HUDEP-2 (cell line): ENCODE data around the gene ASCC1.

Experiments
- DNase-seq, 76 experiments: peaks; one replicate each; lab custom pipeline; 2025; ENCODE audit not compliant: unreplicated experiment in 76 of 76; lab: John Stamatoyannopoulos, UW

The ASCC1 gene

DNA sequence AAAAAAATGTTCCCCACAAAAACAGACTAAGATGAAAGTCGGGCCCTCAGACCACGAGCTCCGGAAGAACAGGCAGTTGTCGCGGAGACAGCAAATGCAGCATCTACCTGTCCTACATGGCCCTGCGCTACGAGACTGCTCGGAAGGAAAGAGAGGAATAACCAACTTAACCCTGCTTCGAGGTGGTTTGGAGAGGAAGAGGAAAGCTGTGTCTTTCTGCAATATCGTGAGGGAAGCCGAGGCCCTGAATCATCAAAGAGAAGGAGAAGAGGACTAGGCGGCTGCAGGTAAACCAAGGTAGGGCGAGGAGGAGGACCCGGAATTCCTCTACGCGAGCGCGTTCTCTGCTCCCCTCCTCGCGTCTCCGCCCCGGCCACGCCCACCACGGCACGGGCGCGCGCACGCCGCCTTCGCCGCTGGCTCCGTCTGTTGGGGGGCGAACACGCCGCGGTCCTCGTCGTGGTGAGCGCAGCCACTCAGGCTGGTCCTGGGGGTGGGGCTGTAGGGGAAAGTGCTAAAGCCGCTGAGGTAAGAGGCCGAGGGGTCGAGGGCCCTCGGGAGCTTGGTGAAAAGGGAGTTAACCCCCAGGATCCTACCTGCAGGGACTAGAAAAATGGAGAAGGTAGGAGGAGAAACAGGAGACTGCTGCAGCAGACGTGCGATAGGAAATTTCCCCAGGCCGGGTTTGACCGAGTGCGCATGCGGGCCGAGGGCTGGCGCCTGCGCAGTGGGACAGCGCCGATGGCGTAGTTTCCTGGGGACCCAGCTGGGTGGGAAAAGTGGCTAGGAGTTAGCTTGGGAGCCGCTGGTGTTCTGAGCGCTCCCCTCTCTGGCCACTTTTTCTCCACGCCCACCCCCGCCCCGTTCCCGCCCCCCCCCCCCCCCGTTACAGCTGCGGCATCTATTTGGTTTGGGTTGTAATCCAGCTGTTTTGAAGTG lies at the start of gene ASCC1, which contains the start of gene ANAPC16:
ASCC1 (minus strand) TSS at position 666 of the 939 bp plus-strand sequence. CDS start 2,978 bp downstream, outside the sequence.
ANAPC16 (plus strand) TSS at position 402 of the 939 bp plus-strand sequence. CDS start 7,903 bp downstream, outside the sequence.
- DNase-seq, result peak in 74 of 76 experiments; percentile 51 to 96 (median 85)

DNA sequence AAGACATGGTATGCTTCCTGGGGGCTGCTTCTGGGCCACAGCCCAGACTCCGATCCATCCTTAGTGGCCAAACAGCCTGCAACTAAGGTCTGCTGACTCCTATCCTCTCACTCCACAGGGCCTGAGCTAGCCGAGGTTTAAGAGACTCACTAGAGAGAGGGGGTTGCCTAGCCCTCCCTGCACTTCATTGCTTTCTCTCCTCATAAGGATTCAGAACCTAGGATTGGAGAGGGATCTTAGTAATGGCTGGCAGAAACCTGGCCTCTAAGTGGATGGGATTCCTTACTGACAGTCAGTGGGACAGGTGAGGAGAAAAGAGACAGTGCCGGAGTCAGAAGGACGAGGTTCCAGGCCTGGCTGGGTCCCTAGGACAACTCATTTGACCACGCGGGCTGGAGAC lies 49.4 kb upstream of the ASCC1 start:
- DNase-seq, result no peak

GRCh38 chr10:72264536-72264935 lies 48.5 kb upstream of the ASCC1 start:
- no peak for DNase-seq

GRCh38 chr10:72263613-72264241 lies 47.7 kb upstream of the ASCC1 start:
- peak in 1 of 76 experiments; percentile 26 for DNase-seq

- no peak for DNase-seq
Measured at GRCh38 chr10:72261784-72262404, 45.8 kb upstream of the ASCC1 start.

DNA sequence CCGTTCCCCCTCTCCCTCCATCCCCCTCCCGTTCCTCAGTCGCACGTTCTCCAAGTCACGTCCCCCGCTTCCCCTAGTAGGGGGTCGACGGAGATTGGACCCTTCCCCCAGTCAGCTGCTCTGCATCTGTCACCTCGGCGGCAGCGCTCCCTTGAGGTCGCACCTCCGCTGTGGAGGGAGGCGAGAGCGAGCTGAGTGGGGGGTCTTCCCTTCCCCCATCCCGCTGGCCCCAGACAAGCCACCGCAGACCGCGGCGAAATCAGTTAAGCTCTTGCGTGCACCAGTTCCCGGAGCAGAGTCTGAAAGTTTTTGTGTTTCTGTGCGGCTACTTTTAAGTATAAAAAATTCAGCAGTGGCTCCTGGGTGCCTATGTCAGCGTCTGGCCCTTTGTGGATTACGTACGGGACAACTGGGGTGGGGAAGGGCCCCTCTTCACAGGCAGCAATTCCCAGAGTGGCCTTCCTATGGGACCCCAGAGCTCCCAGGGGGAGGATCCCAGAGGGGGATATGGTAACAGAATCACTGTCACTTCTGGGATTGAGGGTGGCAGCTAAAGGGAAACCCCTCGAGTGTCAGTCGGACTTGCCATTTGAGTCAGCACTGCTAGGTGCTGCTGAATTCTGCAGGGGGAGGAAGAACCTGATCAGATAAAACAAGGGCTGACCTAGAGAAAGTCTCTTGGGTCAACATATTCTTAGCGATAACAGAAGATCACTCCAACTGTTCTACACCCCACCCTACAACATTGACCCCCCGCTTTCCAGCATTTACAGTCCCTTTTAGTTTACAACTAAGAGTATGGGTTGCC lies 45.1 kb upstream of the ASCC1 start:
- DNase-seq, result peak in 32 of 76 experiments; percentile 7 to 76 (median 45)

DNA sequence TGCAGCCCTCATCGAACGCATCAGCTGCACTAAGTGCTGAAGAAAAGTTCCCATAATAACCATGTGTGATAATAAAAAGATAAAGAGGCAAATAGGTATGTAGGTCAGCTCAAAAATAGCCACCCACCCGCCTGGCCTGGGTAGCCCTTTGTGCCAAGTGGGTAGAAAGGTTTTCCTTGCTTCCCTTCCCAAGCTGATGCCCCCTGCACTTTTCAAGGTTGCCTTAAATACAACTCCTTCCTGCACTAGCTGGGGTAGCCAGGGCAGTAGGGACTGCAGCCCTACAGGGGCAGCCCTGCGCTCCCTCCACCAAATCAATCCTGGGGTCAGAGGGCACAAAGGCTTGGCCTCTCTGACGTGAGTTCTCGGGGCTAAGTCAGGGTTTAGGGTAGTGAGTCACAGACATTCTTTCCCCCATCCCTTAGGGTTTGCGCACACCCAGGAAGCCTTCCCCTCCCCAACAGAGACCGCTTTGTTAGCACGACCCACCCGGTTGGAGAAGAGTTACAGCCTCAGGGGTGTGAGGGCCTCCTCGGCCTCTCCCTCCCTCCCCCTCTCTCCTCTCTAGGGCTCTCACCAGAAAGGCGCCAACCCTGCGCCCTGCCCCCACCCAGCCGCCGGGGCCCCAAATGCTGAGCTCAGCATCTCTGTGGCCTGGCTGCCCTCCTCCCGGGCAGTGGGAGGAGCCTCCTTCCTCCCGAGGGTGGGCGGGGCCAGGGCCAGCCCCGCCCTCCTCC lies 44.3 kb upstream of the ASCC1 start:
- peak in 74 of 76 experiments; percentile 23 to 90 (median 76) for DNase-seq

DNA sequence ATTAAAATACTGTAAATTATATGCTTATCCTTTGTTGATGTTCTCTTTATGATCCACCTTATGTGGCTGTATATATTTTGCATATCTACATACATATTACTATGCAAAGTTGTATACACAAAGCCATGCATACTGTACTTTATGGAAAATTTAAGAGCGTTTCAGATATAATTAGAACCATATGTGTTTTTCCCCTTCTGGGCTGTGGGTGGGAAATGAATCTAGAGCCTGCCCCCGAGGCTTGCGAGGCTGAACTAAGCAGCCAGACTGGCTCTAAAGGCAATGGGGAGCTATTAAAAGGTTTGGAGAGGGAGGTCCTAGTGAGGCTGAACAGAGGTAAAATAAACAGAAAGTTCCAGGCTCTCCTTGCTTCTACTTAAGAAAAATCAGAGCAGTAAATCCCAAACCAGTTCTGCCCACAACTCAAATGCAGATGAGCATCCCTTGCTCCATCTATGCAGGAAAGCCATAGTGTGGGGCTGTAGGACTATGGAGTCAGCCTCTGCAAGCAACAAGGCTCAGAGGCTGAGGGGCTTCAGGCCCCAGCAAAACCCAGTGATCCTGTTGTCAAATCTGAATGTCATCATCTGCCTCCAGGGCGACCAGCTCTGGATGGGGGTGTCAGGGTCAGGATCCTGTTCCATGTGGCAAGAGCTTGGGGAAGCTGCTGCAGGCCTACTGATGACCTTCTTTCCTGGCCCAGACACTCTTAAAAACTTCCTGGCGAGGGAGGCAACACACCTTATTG lies 43.6 kb upstream of the ASCC1 start:
- DNase-seq, result no peak

DNA sequence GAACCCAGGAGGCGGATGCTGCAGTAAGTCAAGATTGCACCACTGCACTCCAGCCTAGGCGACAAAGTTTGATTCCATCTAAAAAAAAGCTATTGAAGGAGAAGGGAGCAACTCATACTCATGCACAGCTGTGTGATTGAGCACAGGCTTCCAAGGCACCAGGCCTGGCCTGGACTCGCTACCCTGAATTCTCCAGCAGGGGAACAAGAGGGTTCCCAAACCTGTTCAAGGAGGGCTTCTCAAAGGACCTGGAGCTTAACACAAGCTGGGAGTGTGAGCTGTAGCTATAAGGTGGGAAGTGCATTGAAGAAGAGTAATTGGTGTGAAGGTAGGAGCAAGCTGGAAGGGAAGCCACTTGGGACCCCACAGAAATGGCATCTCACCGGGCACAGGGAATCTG lies 42.5 kb upstream of the ASCC1 start:
- no peak for DNase-seq

- DNase-seq, result peak in 11 of 76 experiments; percentile 19 to 60 (median 35)
Measured at GRCh38 chr10:72257051-72257892, 41.2 kb upstream of the ASCC1 start.

DNA sequence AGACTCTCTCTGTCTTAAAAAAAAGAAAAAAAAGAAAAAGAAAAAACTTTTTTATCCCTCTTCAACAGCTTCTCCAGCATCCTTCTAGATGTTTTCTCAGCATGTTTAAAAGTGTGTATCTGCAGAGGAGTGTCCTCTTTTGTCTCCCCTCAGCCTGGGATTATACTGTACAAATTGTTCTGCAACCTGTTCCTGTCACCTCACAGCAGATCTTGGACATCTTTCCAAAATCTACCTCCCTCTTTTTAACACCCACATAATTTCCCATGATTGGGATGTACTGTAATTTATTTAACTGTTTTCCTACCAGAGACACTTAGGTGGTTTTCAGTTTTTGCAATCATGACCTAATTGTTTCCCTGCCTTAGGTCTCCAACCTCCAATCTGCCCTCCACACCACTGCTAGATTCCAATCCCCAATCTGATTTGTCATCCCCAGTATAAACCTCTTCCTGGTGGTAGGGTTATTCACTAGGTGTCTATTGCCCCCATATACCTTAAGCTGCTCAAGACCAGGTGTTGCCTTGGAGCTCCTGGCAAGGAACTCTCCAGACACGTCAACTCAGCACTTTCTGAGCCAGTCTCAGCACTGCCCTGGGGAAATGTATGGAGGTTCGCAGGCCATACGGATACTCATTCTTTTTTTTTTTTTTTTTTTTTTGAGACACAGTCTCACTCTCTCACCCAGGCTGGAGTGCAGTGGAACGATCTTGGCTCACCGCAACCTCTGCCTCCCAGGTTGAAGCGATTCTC lies 40.1 kb upstream of the ASCC1 start:
- no peak for DNase-seq

DNA sequence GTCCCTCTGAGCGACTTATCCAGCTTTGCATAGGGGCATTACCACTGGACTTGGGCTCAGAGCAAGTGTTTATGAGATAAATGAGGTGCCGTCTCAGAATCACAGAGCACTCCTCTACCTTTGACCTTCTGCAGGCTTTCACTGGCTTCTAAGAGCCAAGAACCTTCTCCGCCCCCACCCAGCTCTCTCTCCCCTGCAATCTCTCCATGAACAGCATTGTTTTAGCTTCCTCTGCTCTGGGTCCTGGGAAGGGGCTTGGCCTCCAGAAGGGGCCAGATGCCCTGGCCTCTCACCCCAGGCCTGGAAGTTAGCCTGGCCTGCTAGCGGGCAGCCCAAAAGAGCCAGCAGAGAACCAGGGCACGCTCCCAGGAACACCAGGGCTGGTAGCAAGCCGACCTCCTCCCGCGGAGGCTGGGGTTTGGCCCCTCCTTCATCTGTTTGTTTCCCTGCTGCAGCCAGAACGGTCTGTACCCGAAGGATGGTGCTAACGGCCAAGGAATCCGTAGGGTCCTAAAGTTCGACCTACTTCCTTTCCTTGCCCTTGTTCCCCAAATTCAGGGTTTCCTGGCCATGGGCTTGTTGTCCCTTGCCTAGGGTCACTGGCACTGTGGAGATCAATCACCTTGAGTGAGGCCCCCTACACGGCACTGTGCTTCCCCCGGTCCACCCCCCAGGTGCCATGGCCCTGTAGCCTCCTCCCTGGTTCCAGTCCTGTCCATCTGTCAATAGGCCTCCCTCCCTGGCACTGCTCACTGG lies 38.9 kb upstream of the ASCC1 start:
- DNase-seq, result peak in 72 of 76 experiments; percentile 23 to 84 (median 63)

- no peak for DNase-seq
Measured at GRCh38 chr10:72253578-72253977, 37.5 kb upstream of the ASCC1 start.

GRCh38 chr10:72252972-72253371 lies 36.9 kb upstream of the ASCC1 start:
- no peak for DNase-seq

- DNase-seq, result no peak
Measured at GRCh38 chr10:72251635-72252034, 35.6 kb upstream of the ASCC1 start.

GRCh38 chr10:72250666-72251065 lies 34.6 kb upstream of the ASCC1 start:
- DNase-seq, result peak in 3 of 76 experiments; percentile 4 to 25 (median 19)
